Glomerular endothelial cell (primary cell): ENCODE measurements around the gene LARP1B. TPM values are rescaled to one million over a fixed set of nuclear protein-coding genes. Genes with fewer than 3 reads are reported as not detected.
"Not testable (repeated sequence)": the region's sequence is repeated elsewhere in the genome, so short reads cannot be mapped to it uniquely, and the experiment has no call there.

Experiments
- DNase-seq: peaks from one replicate; pipeline ENCODE4 v3.0.0-alpha.2; 2011; ENCODE audit warnings: low read depth, low spot score; ENCODE audit errors: extremely low read depth
- total RNA-seq: library from RNA; depleted of rRNA; stranded (reverse); fragments of >200 nt; gene quantifications from 2 replicates; pipeline ENCODE4 v1.2.3, GENCODE V29; 2015

Gene LARP1B
- 11.5 and 16.7 TPM in 2 replicates for total RNA-seq

DNA sequence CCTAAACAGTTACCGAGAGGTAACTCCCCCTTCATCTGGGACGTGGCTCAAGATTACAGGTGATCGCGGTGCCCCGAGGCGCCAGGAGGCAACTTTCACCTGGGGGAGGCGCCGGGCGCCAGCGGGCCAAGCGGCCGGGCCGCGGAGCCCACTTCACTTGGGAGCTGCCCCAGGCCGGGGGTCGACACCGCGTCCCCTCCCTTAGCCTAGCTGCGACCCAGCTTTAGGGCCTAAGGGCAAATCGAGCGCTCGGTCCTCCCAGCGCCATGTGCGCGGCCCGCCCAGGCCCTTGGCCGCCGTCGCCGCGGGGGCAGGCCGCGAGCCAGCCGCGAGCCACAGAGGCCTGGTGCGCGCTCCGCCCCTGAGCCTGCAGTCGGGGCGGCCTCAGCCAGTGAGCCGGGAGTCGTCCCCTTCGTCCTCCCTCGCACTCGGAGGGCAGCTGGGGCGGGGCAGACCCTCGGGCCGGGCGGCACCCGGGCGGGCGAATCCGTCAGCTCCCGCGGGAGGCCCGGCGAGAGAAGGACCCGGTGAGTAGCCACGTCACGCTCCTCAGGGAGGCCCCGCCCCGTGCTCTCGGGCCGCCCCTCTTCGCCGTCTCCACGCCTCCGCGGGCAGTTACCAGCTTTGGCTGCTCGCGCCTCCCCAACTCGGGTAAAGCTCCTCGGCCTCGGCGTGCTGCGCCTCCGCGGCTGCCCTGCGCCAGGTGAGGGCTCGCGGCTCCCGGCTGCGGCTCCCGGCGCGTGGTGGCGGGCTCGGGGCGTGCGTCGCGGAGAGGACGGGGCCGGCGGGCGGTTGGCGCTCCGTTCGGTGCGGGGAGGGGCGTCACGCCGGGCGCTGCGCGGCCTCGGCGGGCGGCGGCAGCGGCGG lies at the start of gene LARP1B:
TSS of gene LARP1B (plus strand) at position 614 of the 867 bp plus-strand sequence. CDS start 13,640 bp downstream, outside the sequence.
- peak; percentile 48 for DNase-seq

DNA sequence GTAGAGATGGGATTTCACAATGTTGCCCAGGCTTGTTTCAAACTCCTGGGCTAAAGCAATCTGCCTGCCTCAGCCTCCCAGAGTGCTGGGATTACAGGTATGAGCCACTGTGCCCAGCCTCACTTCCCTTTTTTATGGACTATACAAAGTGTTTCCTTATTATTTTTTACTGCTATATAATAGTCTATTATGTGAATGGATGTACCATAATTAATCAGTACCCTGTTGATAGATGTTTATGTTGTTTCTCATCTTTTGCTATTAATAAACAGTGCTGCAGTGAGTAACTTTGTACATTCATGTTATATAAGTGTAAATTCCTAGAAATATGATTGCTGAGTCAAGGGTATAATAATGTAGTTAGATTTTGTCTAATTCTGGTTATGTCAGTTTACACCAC lies 35.8 kb upstream of the LARP1B start:
- DNase-seq, result no peak

DNA sequence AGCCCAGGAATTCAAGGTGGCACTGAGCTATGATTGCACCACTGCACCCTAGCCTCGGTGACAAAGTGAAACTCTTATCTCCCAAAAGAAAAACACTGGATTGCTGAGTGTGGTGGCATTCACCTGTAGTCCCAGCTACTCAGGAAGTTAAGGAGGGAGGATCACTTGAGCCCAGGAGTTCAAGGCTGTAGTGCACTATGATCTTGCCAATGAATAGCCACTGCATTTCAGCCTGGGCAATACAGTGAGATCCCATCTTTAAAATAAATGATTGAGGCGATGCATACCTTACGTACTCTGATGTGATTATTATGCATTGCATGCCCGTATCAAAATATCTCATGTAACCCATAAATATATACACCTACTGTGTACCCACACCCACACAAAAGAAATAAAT lies 31.2 kb upstream of the LARP1B start:
- DNase-seq, result no peak

DNA sequence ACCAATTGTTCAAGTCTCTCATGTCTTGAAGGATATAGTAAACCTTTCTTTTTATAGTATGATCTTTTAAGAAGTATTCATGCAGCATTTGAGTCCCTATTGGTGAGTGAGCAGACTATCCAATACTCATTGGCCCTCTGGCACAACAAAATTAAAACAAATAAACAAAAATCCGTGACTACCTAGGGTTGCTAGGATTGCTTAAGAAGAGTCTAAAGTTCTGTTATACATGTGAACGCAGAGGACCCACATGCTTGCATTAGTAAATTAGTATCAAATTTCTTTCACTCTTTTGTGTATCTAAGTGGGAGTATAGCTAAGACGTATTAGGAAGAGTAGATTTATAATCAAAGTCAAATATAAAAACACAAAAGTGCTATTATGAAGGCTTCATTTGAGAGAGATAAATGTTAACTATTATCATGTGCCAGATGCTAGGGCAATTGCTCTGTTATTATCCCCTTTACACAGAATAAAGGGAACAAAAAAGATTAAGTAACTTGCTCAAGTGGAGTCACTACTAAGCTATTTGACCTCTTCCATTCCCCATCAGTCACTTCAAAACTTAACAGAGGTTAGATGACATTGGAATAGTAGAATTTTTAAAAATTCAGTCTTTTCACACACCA lies 29.2 kb upstream of the LARP1B start:
- no peak for DNase-seq

DNA sequence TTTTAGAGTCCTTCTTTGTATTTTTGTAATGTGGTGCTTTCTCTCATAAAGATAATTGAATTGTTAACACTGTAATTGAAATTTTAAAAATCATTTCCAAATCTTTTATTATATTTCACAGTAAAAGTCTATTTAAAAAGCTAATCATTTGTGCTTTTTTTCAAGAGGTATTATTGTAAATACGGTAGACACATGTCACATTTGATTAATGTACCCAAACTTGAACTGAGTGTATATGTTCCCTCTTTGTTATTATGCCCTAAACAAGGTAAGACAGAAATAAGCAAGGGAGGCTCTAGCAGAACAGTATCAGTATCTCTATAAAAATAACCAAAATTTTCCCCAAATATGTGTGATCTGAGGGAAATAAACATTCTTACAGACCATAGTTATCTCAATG lies 21.5 kb upstream of the LARP1B start:
- DNase-seq, result no peak

DNA sequence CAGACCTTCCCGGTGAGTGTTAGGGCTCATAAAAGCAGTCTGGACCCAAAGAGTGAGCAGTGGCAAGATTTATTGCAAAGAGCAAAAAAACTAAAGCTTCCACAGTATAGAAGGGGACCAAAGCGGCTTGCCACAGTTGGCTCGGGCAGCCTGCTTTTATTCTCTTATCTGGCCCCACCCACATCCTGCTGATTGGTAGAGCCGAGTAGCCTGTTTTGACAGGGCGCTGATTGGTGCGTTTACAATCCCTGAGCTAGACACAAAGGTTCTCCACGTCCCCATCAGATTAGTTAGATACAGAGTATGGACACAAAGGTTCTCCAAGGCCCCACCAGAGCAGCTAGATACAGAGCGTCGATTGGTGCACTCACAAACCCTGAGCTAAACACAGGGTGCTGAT lies 14.1 kb upstream of the LARP1B start:
- DNase-seq, result not testable (repeated sequence)

DNA sequence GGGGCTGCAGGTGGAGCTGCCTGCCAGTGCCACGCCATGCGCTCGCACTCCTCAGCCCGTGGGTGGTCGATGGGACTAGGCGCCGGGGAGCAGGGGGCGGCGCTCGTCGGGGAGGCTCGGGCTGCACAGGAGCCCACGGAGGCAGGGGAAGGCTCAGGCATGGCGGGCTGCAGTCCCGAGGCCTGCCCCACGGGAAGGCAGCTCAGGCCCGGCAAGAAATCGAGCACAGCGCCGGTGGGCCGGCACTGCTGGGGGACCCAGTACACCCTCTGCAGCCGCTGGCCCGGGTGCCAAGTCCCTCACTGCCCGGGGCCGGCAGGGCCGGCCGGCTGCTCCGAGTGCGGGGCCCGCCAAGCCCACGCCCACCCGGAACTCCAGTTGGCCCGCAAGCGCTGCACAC lies 13.6 kb upstream of the LARP1B start:
- not testable (repeated sequence) for DNase-seq

DNA sequence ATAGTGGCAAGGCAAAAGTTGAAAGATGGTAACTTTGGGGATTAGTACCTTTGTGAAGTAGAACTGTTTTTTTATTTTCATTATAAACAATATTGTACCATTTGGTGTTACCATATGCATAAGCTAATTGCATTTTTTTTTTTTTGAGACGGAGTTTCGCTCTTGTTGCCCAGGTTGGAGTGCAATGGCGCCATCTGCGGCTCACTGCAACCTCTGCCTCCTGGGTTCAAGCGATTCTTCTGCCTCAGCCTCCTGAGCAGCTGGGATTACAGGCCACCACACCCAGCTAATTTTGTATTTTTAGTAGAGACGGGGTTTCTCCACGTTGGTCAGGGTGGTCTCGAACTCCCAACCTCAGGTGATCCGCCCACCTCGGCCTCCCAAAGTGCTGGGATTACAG lies 9.9 kb upstream of the LARP1B start:
- DNase-seq, result not testable (repeated sequence)

DNA sequence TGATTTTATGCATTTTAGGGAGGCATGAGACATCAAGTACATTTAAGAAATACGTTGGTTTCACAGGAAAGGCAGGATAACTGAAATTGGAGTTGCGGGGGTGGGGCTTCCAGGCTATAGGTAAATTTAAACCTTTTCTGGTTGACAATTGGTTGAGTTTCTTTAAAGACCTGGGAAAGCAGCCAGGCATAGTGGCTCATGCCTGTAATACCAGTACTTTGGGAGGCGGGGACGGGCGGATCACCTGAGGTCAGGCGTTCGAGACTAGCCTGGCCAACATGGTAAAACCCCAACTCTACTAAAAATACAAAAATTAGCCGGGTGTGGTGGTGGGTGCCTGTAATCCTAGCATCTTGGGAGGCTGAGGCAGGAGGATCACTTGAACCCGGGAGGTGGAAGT lies 6.2 kb upstream of the LARP1B start:
- DNase-seq, result not testable (repeated sequence)

DNA sequence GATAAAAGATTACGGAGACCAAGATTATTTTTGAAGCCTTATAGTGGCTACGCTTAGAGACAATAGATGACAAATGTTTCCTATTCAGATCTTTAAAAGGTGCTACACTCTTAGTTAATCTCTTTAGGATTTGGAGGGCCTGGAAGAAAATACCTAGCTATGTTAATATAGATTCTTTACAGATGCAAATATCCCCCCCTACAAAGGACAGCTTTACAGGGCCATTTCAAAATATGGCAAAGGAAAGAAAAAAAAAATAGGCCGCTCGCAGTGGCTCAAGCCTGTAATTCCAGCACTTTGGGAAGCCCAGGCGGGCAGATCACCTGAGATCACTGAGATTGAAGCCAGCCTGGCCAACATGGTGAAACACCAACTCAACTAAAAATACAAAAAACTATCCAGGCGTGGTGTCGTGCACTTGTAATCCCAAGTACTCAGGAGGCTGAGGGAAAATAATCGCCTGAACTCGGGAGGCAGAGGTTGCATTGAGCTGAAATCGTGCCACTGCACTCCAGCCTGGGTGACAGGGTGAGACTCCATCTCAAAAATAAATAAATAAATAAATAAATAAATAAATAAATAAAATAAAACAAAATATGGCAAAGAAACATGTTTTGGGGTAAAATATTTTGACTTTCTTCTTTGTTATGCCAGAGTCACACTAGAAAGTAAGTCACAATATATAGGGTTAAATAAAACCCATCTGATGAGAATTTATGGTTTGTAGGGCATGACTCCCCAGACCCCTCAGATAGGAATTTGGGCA lies 5.5 kb upstream of the LARP1B start:
- not testable (repeated sequence) for DNase-seq

DNA sequence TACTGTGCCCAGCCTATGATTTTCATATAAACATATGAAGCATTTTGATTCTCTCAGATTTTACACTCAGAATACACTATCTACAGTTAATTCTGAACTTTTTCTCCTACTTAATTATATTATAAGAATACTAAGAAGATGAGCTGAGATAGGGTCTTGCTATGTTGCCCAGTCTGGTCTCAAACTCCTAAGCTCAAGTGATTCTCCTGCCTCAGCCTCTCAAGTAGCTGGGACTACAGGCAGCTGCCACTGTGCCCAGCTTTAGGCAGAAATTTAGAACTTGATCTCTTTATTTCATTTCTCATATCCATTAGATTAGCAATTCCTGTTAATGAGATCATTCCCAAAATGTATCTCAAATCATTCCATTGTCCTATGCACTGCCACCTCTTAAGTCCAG lies 4.7 kb upstream of the LARP1B start:
- no peak for DNase-seq

DNA sequence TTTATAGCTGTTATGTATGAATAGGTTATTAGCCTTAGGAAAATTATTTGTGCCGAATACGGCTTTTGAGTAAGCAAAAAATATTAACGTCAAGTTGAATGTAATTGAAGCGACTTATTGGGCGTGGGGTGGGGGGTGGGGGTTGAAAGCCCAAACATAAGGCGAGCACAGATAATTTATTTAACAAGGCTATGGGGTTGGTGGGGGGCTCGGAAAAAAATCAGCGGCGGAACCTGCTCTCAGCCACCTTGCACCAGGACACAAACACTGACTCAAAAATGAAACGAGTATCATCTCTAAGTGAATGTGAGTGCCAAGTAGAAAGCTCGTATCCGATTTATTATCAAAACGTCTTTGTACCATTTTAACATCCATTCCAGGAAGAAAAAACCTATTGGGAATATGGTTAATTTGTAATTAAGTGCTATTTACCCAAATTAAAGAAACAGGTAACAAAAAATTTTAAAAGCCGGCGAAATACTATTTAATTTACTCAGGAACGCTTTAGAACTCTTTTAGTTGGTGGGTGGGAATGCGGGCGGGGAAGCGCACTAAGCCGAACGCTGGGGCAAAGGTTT lies 902 bp upstream of the LARP1B start:
- no peak for DNase-seq

DNA sequence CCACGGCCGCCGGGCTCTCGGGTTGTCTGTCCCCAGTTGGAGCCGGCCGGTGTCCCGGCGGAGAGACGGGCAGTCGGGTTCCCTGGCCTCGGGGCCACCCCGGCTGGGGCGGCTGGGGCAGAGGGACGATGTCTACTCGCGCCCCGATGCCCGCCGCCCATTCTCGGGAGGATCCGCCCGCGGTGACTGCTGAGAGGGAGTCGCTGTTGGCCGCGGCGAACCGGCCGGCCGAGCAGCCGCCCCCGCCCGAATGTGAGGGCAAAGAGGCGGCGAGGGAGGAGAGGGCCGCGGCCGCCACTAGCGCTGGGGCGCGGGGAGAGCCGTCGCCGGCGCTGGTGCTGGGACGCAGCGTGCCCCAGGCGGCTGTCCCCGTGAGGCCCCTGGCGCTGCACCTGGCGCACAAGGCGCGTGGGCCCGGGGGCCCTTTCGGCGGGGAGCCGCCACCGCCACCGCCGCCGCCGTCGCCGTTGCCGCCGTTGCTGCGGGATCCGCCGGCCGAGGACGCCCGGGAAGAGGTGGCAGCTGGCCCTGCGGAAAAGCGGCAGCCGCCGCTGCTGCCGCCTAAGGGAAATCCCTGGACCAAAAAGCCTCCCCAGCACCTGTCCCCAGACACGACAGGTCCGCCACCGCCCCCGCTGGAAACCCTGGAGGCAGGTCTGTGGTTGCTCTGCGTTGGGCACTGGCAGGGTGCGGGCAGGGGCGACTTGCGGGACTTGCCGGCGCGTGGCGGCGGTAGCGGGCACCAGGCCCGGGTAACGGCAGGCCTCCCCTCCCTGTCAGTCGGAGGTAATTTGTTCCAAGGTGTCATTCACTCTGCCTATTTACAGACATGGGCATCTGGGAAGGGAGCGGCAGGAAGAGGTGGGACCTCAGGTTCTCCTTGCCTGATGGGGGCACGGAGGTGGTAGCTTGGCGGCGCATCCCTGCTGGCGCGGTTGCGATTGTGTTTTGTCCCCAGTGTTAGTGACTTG lies 739 bp downstream of the LARP1B start:
- no peak for DNase-seq

DNA sequence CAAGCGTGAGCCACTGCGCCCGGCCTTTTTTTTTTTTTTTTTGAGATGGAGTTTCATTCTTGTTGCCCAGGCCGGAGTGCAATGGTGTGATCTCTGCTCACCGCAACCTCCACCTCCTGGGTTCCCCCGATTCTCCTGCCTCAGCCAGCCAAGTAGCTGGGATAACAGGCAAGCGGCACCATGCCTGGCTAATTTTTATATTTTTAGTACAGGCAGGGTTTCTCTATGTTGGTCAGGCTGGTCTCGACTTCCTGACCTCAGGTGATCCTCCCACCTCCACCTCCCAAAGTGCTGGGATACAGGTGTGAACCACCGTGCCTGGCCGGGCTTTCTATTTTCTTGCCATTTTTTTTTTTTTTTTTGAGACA lies 5.3 kb downstream of the LARP1B start:
- DNase-seq, result not testable (repeated sequence)

DNA sequence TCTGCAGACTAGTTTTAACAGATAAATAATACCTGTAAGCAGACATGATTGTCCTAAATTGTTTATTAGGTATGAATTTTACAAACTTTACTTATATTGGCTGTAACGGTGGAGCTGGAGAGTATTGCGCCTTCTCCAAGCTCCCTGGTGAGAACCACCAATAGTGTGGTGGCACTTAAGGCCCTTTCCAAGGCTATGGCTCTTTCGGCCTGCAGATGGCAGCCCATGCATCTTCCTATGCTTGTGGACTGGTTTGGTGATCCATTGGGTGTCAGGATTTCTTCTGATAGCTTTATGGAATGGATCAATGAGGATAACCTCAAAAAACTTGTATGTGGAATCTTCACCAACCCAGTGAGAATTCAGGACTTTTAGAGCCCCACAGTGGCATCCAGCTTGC lies 7.8 kb downstream of the LARP1B start:
- no peak for DNase-seq

DNA sequence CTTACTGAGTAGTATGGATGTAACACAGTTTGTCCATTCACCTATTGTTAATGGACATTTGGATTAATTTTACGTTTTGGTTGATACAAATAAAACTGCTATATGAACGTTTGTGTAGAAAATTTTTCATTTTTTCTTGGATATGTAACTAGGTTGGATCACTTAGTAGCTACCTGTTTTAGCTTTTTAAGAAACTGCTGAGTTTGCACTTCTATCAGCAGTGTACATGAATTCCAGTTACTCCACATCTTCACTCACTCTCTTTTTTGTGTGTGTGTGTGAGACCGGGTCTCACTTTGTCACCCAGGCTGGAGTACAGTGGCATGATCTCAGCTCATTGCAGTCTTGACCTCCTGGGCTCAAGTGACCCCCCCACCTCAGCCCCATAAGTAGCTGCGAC lies 15.4 kb downstream of the LARP1B start:
- DNase-seq, result no peak

DNA sequence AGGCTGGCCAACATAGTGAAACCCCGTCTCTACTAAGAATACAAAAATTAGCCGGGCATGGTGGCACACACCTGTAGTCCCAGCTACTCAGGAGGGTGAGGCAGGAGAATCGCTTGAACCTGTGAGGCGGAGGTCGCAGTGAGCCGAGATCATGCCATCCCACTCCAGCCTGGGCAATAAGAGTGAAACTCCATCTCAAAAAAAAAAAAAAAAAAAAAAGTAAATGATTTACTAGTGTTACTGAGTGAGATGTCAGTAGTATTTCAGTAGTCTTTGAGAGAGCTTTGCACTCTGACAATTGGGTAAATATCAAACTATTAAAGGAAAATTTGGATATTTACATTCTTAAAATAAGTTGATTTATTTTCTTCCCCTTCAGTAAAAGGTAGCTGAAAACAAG lies 34.2 kb downstream of the LARP1B start:
- DNase-seq, result not testable (repeated sequence)

DNA sequence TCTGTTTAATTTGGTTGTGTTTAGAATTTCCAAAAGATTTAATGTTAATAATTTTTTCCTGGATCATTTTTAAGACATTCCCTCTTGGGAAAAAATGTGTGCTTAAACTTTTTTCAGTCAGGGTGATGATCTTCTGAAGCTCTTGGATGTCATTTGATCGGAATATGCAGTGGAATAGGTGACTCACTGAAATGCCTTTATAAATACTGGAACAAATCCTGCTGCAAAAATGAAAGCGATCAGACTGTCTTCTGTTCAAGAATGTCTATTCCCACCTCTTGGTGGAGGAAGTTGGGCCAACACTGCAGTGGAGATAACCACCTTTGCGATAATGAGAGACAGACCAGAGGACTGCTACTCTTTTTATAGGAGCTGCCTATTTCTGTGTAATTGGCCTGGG lies 46.7 kb downstream of the LARP1B start:
- no peak for DNase-seq

DNA sequence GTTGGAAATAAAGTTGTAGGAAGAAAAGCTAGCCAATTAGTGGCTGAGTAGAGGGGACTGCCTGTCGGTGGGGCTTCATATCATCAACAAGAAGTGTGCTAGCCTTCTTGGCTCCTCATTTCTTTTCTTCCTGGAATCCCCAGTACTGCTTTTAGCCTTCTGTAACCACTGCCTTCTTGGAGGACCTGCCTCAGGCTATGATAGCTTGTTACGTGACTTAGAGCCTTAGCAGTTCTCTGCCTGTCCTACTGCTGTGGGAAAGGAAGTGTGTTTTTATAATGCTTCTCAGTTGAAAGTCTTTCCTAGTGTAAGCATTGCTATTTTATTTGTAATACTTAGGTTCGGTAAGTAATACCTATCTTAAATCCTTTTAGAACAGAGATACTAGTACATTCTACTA lies 61.9 kb downstream of the LARP1B start:
- no peak for DNase-seq

DNA sequence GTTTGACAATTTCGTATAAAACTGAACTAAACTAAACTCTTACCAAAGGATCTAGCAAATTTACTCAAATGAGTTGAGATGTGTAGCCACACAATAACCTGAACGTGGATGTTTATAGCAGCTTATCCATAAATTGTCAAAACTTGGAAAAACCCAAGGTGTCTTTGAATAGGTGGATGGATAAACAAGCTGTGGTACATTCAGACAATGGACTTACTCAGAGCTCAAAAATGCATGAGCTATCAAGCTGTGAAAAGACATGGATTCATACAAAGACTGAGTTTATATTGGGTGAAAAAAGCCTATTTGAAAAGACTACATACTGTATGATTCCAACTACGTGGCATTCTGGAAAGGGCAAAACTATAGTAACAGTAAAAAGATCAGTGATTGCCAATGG lies 69.5 kb downstream of the LARP1B start:
- DNase-seq, result no peak
